Kidney (tissue), 14 donors: ENCODE measurements around the gene LRP6. TPM values are rescaled to one million over a fixed set of nuclear protein-coding genes. Genes with fewer than 3 reads are reported as not detected.

Experiments used
- DNase-seq, 5 donors: peaks; one replicate each; pipeline ENCODE4 v3.0.0-alpha.2; 2013 to 2020
- FAIRE-seq: peaks from 2 replicates; lab custom pipeline; 2012; peaks lifted over from hg19 to GRCh38; lab: Jason Lieb, UNC
- H3K27ac ChIP-seq, 2 donors: one replicate each; pipeline ENCODE4 v1.7.0; 2013; ENCODE audit warnings: low read depth in 2 of 2, low read length in 2 of 2, inconsistent platforms in 1 of 2
- H3K27me3 ChIP-seq: one replicate; pipeline ENCODE4 v1.7.1; 2013; ENCODE audit warnings: low read length, inconsistent platforms; ENCODE audit not compliant: control insufficient read depth, insufficient read depth
- H3K36me3 ChIP-seq, 3 donors: one replicate each; pipeline versions ENCODE4 v1.7.0 to v1.7.1; 2013; ENCODE audit warnings: low read length in 3 of 3, control low read depth in 1 of 3, inconsistent platforms in 1 of 3; ENCODE audit not compliant: insufficient read depth in 3 of 3, control insufficient read depth in 2 of 3
- H3K4me1 ChIP-seq, 3 donors: one replicate each; pipeline versions ENCODE4 v1.7.0 to v1.7.1; 2013; ENCODE audit warnings: low read length in 3 of 3, inconsistent platforms in 1 of 3, low read depth in 1 of 3; ENCODE audit not compliant: control insufficient read depth in 2 of 3, insufficient read depth in 2 of 3
- H3K4me3 ChIP-seq, 3 donors: one replicate each; pipeline versions ENCODE4 v1.7.0 to v1.8.1; 2013; ENCODE audit warnings: low read length in 3 of 3, control low read depth in 1 of 3, inconsistent platforms in 1 of 3
- H3K9ac ChIP-seq, 3 donors: one replicate each; pipeline versions ENCODE4 v1.7.0 to v1.7.1; 2013; ENCODE audit warnings: low read length in 3 of 3, control low read depth in 1 of 3, inconsistent platforms in 1 of 3
- H3K9me3 ChIP-seq, 3 donors: one replicate each; pipeline versions ENCODE4 v1.7.0 to v1.7.1; 2013; ENCODE audit warnings: low read length in 3 of 3, control low read depth in 1 of 3, inconsistent platforms in 1 of 3; ENCODE audit not compliant: control insufficient read depth in 2 of 3, insufficient read depth in 1 of 3
- CTCF ChIP-seq: IDR thresholded peaks from 3 replicates; pipeline ENCODE4 v1.5.1; 2012; ENCODE audit warnings: mild to moderate bottlenecking, moderate library complexity, borderline replicate concordance; ENCODE audit not compliant: insufficient read depth; ENCODE audit errors: extremely low read depth
- intact Hi-C: fragments of 100-400 bp; cut with DNase I; formaldehyde crosslinking; loops from one replicate; pipeline ENCODE4 v1.11.1; 2022
- polyA plus RNA-seq: library from polyadenylated mRNA; stranded (reverse); fragments of 350-450 nt; fragmentation: Illumina TruSeq; extraction: RNeasy Lipid Tissue Mini Kit (QIAGEN cat#74804); gene quantifications from one replicate; pipeline ENCODE4 v1.2.3, GENCODE V29; 2014; ENCODE audit warnings: low read depth, low replicate concordance; ENCODE audit not compliant: insufficient read depth
- total RNA-seq: library from RNA; stranded (reverse); fragmentation: NEBNext Ultra II Directional; extraction: Animal tissue kit (Norgen Biotek cat#: 25700); gene quantifications from one replicate; pipeline ENCODE4 v1.2.1, GENCODE V29; 2021
- donor health status: control.
- donor health status: control.
- donor health status: control.
- donor health status: control.
- donor health status: control.
- donor health status: DM: yes; HTN: yes; CAD: no.
- donor health status: Normal renal cell carcinoma (clear cell type).

LRP6 gene
- total and polyA plus RNA-seq, 2 donors from 2014 or later, result 7.5 to 44.1 TPM

- peak; percentile 11 for FAIRE-seq
- Histone ChIP-seq H3K27me3 (no peaks in the 10 kb centered on the region), H3K4me3 (no peak overlapping the region), H3K27ac (peak overlapping the region; percentile 59 to 85), H3K36me3 (no peaks in the 10 kb centered on the region), H3K9ac (no peak overlapping the region), H3K4me1 (peaks cover 0 to 39% (median 16%) of the 10 kb centered on the region in 3 donors), H3K9me3 (no peaks in the 10 kb centered on the region)
- intact Hi-C loops, result no loop called here
- peak in 2 of 5 donors; percentile 24 to 42 for DNase-seq
- no peak for TF ChIP-seq CTCF
Measured at GRCh38 chr12:12216349-12217017, 50.4 kb downstream of the LRP6 start.

DNA sequence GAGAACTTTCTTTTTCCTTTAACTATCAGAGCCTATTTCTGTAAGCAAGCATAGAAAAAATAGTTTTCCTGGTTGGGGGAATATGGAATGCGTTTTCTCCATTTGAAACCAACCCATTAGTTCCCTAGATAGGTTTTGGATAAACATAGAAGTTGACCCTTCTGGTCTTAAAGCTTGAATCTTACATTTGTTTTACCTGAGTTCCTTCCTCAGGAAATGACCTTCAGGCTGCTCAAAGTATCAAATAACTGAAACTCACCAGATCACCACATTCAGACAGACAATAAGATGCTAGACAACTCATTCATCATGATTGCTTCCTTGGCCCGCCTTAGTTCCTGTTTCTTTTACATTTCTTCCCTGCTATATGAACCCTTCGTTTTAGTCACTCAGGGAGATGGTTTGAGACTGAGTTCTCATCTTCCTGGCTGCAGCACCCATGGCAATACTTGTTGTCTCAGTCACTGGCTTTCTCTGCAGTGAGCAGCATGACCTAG lies 52.2 kb downstream of the LRP6 start:
- FAIRE-seq, result no peak
- no peaks in the 10 kb centered on the region for H3K9me3 ChIP-seq
- no peaks in the 10 kb centered on the region for H3K36me3 ChIP-seq
- DNase-seq, result peak in 2 of 5 donors; percentile 32 to 51
- no peak for TF ChIP-seq CTCF
- peaks cover 0 to 33% (median 17%) of the 10 kb centered on the region in 3 donors for H3K4me1 ChIP-seq
- no peak overlapping the region for H3K9ac ChIP-seq
- H3K27ac ChIP-seq, result peak overlapping the region; percentile 14 to 26
- intact Hi-C loops, result no loop called here
- H3K4me3 ChIP-seq, result no peak overlapping the region
- H3K27me3 ChIP-seq, result no peaks in the 10 kb centered on the region

DNA sequence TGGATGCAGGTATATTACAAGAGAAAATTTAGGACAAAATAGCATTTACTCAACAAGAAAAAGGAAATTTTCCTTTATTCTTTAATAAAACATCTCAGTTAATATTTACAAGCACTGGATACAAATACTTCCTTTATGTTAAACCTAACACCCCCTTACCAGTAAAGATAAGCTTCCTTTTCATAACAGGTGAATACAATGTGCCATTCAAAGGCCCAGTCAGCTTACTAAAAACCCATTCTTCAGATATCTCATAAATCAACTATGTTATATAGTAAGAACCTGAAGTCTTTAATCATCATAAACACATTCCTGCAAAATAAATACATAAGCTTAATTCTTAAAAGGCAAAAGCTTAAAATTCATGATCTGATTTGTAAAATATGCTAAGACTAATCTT lies 52.6 kb downstream of the LRP6 start:
- Histone ChIP-seq H3K4me3 (no peak overlapping the region), H3K36me3 (no peaks in the 10 kb centered on the region), H3K4me1 (peaks cover 0 to 29% (median 17%) of the 10 kb centered on the region in 3 donors), H3K9ac (no peak overlapping the region), H3K27ac (peak overlapping the region in 1 of 2 donors; percentile 26), H3K27me3 (no peaks in the 10 kb centered on the region), H3K9me3 (no peaks in the 10 kb centered on the region)
- FAIRE-seq, result no peak
- no peak for TF ChIP-seq CTCF
- intact Hi-C loops, result no loop called here
- no peak for DNase-seq
